Measurements from ENCODE around the gene HSF4. TPM values are rescaled to one million over a fixed set of nuclear protein-coding genes. Genes with fewer than 3 reads are reported as not detected.

The HSF4 gene
- total RNA-seq, 1 experiment from 2014 or later = 1.2 TPM

- Histone ChIP-seq H4K5ac (ENCODE audit: insufficient read length, low read depth, low read length) (no peak overlapping the region), H3K4me2 (ENCODE audit: insufficient read depth, insufficient read length, low read length) (peak overlapping the region; percentile 51), H3K9ac (ENCODE audit: extremely low read depth, insufficient read length, low read length) (no peak overlapping the region), H2BK15ac (ENCODE audit: low read depth, low read length) (no peak overlapping the region), H3K18ac (ENCODE audit: insufficient read length, low read depth, low read length) (no peak overlapping the region), H2BK12ac (ENCODE audit: insufficient read length, low read depth, low read length) (no peak overlapping the region), H2BK120ac (ENCODE audit: low read depth, low read length, poor library complexity, severe bottlenecking) (no peak overlapping the region), H3K79me1 (ENCODE audit: insufficient read depth, low read depth, low read length, poor library complexity, severe bottlenecking) (no peaks in the 10 kb centered on the region), H3K27ac (ENCODE audit: insufficient read length, low read depth, low read length) (no peak overlapping the region), H2AK5ac (ENCODE audit: insufficient read length, low read length) (no peak overlapping the region), H3K4me1 (ENCODE audit: insufficient read depth, low read length) (no peaks in the 10 kb centered on the region), H2BK20ac (ENCODE audit: low read depth, low read length, poor library complexity, severe bottlenecking) (no peak overlapping the region), H4K91ac (ENCODE audit: insufficient read length, low read depth, low read length) (no peak overlapping the region), H3K14ac (ENCODE audit: insufficient read depth, low read length) (no peak overlapping the region), H3K79me2 (ENCODE audit: insufficient read depth, low read length) (no peaks in the 10 kb centered on the region), H3K9me3 (ENCODE audit: control insufficient read depth, low read depth, low read length) (no peaks in the 10 kb centered on the region), H3K27me3 (ENCODE audit: insufficient read depth, low read length) (peaks cover 77% of the 10 kb centered on the region), H3T11ph (ENCODE audit: low read length) (no peak overlapping the region), H2BK5ac (ENCODE audit: insufficient read length, low read length) (no peak overlapping the region), H3K56ac (ENCODE audit: insufficient read length, low read depth, low read length) (no peak overlapping the region), H2AFZ (ENCODE audit: low read length) (no peak overlapping the region), H4K8ac (replicated peaks; ENCODE audit: insufficient read length, low read depth, low read length) (no peak overlapping the region), H3K4ac (ENCODE audit: low read depth, low read length) (no peak overlapping the region), H3K23ac (ENCODE audit: insufficient read length, low read depth, low read length) (no peak overlapping the region), H4K20me1 (ENCODE audit: control insufficient read depth, insufficient read depth, insufficient read length) (no peaks in the 10 kb centered on the region), H3K23me2 (ENCODE audit: insufficient read length, low read depth, low read length, poor library complexity, severe bottlenecking) (peaks cover 25% of the 10 kb centered on the region)
- Mint-ChIP-seq H3K36me3 (ENCODE audit: insufficient read depth in 1 of 3, low read depth in 3 of 3) (no peaks in the 10 kb centered on the region; a peak in 1 of 7 replicates), H3K27me3 (ENCODE audit: low read depth) (peaks cover 96% of the 10 kb centered on the region), H3K4me3 (peak overlapping the region; percentile 56 to 75), H3K27ac (no peak overlapping the region), H3K4me1 (peaks cover 13 to 22% of the 10 kb centered on the region in 2 experiments), H3K9me3 (peaks cover 0 to 7% of the 10 kb centered on the region in 2 experiments; a peak in 3 of 5 replicates)
- peak; percentile 99 for TF ChIP-seq CTCF (conservative IDR thresholded peaks at IDR 0.05)
- peak; percentile 85 for DNase-seq
- no CpG with 5 or more reads among the region's 74 CpGs for WGBS (ENCODE audit: extremely low coverage, insufficient read length, low lambda C conversion rate)
These were observed 9.0 kb upstream of the HSF4 start for GRCh38 chr16:67155295-67156142.

Data from H9 (cell line).